GM23338 (cell line): ENCODE measurements around the gene HTRA1. TPM values are rescaled to one million over a fixed set of nuclear protein-coding genes. Genes with fewer than 3 reads are reported as not detected.

Source experiments
- ATAC-seq: fragments of 200-7000 bp; cut with Tn5 transposase; 3 replicates; pipeline ENCODE4 v1.9.1; 2020
- DNase-seq: peaks from one replicate; pipeline ENCODE4 v3.0.0-alpha.2; 2015; ENCODE audit warnings: low spot score
- H2AFZ ChIP-seq: fragments of 200-600 bp; sonication (generic); 2 replicates; pipeline ENCODE4 v1.8.0; 2016; ENCODE audit warnings: antibody characterized with exemption, mild to moderate bottlenecking, moderate library complexity
- H3F3A ChIP-seq: fragments of 200-600 bp; sonication (generic); replicated peaks from 2 replicates; pipeline ENCODE4 v1.8.0; 2017; ENCODE audit warnings: antibody characterized with exemption, mixed run types, low read depth
- H3K27ac ChIP-seq: fragments of 200-600 bp; sonication (generic); 2 replicates; pipeline ENCODE4 v1.6.1; 2016; ENCODE audit warnings: low read depth
- H3K27me3 ChIP-seq: fragments of 200-600 bp; sonication (generic); 2 replicates; pipeline ENCODE4 v1.8.0; 2016; ENCODE audit warnings: mild to moderate bottlenecking, mixed run types, moderate library complexity; ENCODE audit not compliant: insufficient read depth
- H3K36me3 ChIP-seq: fragments of 200-600 bp; sonication (generic); 2 replicates; pipeline ENCODE4 v1.8.0; 2016; ENCODE audit warnings: mild to moderate bottlenecking; ENCODE audit not compliant: insufficient read depth
- H3K4me1 ChIP-seq: fragments of 200-600 bp; sonication (generic); 2 replicates; pipeline ENCODE4 v1.8.0; 2016; ENCODE audit warnings: mild to moderate bottlenecking, moderate library complexity; ENCODE audit not compliant: insufficient read depth
- H3K4me2 ChIP-seq: fragments of 200-600 bp; sonication (generic); 2 replicates; pipeline ENCODE4 v1.7.1; 2017; ENCODE audit warnings: mixed run types
- H3K4me3 ChIP-seq: fragments of 200-600 bp; sonication (generic); 2 replicates; pipeline ENCODE4 v1.6.1; 2016; ENCODE audit warnings: mixed run types
- H3K79me2 ChIP-seq: fragments of 200-600 bp; sonication (generic); replicated peaks from 2 replicates; pipeline ENCODE4 v1.8.0; 2017; ENCODE audit warnings: mild to moderate bottlenecking; ENCODE audit not compliant: insufficient read depth
- H3K9me2 ChIP-seq: fragments of 200-600 bp; sonication (generic); 2 replicates; pipeline ENCODE4 v1.8.0; 2017; ENCODE audit not compliant: insufficient read depth
- H4K20me1 ChIP-seq: fragments of 200-600 bp; sonication (generic); replicated peaks from 2 replicates; pipeline ENCODE4 v1.8.0; 2017; ENCODE audit warnings: mild to moderate bottlenecking; ENCODE audit not compliant: insufficient read depth
- H3K27ac Mint-ChIP-seq: 2 replicates; pipeline ENCODE4 v1.8.0; 2020; ENCODE audit warnings: inconsistent platforms, mild to moderate bottlenecking, moderate library complexity, mixed read lengths
- H3K27me3 Mint-ChIP-seq: 3 replicates; pipeline ENCODE4 v1.8.0; 2022; ENCODE audit warnings: low read depth, mild to moderate bottlenecking, moderate library complexity, mixed read lengths, inconsistent platforms; ENCODE audit not compliant: insufficient read depth, poor library complexity
- H3K36me3 Mint-ChIP-seq: 3 replicates; pipeline ENCODE4 v1.8.0; 2021; ENCODE audit warnings: low read depth, mild to moderate bottlenecking, inconsistent platforms, moderate library complexity, mixed read lengths
- H3K4me1 Mint-ChIP-seq: 3 replicates; pipeline ENCODE4 v1.8.0; 2020; ENCODE audit warnings: mild to moderate bottlenecking, inconsistent platforms, mixed read lengths
- H3K4me3 Mint-ChIP-seq: 3 replicates; pipeline ENCODE4 v1.8.0; 2021; ENCODE audit warnings: moderate library complexity, mild to moderate bottlenecking, inconsistent platforms, mixed read lengths
- H3K9me3 Mint-ChIP-seq: 3 replicates; pipeline ENCODE4 v1.8.0; 2020; ENCODE audit warnings: moderate library complexity, mild to moderate bottlenecking, inconsistent platforms, mixed read lengths
- CREB1 ChIP-seq: fragments of 250-450 bp; sonication (Bioruptor Pico); IDR thresholded peaks from 2 replicates; pipeline ENCODE4 v1.5.0; 2020; ENCODE audit warnings: low read depth, mild to moderate bottlenecking, moderate library complexity
- ETS1 ChIP-seq: IDR thresholded peaks from 2 replicates; pipeline ENCODE4 v1.6.1; 2016; ENCODE audit warnings: antibody characterized with exemption
- EZH2 ChIP-seq: fragments of 200-600 bp; sonication (generic); IDR thresholded peaks from one replicate; pipeline ENCODE4 v1.8.0; 2017; ENCODE audit warnings: antibody characterized with exemption, mild to moderate bottlenecking, low read depth; ENCODE audit not compliant: unreplicated experiment
- JUNB ChIP-seq: IDR thresholded peaks from one replicate; pipeline ENCODE4 v1.6.1; 2016; ENCODE audit warnings: antibody characterized with exemption; ENCODE audit not compliant: unreplicated experiment
- NANOG ChIP-seq: IDR thresholded peaks from 2 replicates; pipeline ENCODE4 v1.6.1; 2016; ENCODE audit warnings: antibody characterized with exemption, borderline replicate concordance
- STAT1 ChIP-seq: IDR thresholded peaks from one replicate; pipeline ENCODE4 v1.6.1; 2016; ENCODE audit warnings: antibody characterized with exemption; ENCODE audit not compliant: unreplicated experiment
- ZNF114 ChIP-seq: fragments of 250-450 bp; sonication (Bioruptor Pico); IDR thresholded peaks from 2 replicates; pipeline ENCODE4 v1.5.0; 2020; ENCODE audit warnings: mild to moderate bottlenecking, moderate library complexity
- ZNF331 ChIP-seq: fragments of 250-450 bp; sonication (Bioruptor Pico); IDR thresholded peaks from 2 replicates; pipeline ENCODE4 v1.5.0; 2020; ENCODE audit warnings: low read depth, mild to moderate bottlenecking, moderate library complexity
- polyA plus RNA-seq: library from polyadenylated mRNA; unstranded; fragments of >200 nt; fragmentation: Nextera tagmentation; extraction: Ambion mirVana; gene quantifications from 2 replicates; pipeline ENCODE4 v1.2.1, GENCODE V29; 2016
- total RNA-seq: library from RNA; depleted of rRNA; stranded (reverse); fragments of >200 nt; shearing (Covaris generic); gene quantifications from 2 replicates; pipeline ENCODE4 v1.2.3, GENCODE V29; 2014
- TF ChIP-seq, protein P1 (sequence below): fragments of 250-450 bp; sonication (Bioruptor Pico); IDR thresholded peaks from 2 replicates; pipeline ENCODE4 v1.5.0; 2020; ENCODE audit warnings: mild to moderate bottlenecking, moderate library complexity
- TF ChIP-seq, protein P2 (sequence below), 2 experiments: fragments of 200-600 bp in 1 of 2; sonication (generic) in 1 of 2; conservative IDR thresholded peaks; 2 replicates each; pipeline versions ENCODE4 v1.5.1 to v1.6.1; 2016 to 2017; ENCODE audit warnings: antibody characterized with exemption in 2 of 2, low read depth in 2 of 2, mild to moderate bottlenecking in 2 of 2, moderate library complexity in 1 of 2

The HTRA1 gene
- total and polyA plus RNA-seq, 2 experiments from 2014 or later: 8.1 to 16.1 TPM

GRCh38 chr10:122492999-122493481, 31.7 kb downstream of the HTRA1 start:
- Histone ChIP-seq H3K36me3 (no peaks in the 10 kb centered on the region), H3K9me2 (no peaks in the 10 kb centered on the region), H3K79me2 (no peaks in the 10 kb centered on the region), H3K4me1 (0 out of 2 replicates have a peak, but pooled peaks cover 4% of the 10 kb centered on the region), H3F3A (no peaks in the 10 kb centered on the region), H3K4me2 (no peak overlapping the region), H4K20me1 (no peaks in the 10 kb centered on the region), H3K27me3 (no peaks in the 10 kb centered on the region), H3K27ac (no peak overlapping the region), H2AFZ (no peak overlapping the region), H3K4me3 (no peak overlapping the region)
- no peak for ATAC-seq
- H3K4me3 Mint-ChIP-seq: no peak overlapping the region
- no peaks in the 10 kb centered on the region for H3K36me3 Mint-ChIP-seq
- peaks cover 6% of the 10 kb centered on the region for H3K4me1 Mint-ChIP-seq
- DNase-seq: no peak
- H3K27ac Mint-ChIP-seq: no peak overlapping the region
- H3K9me3 Mint-ChIP-seq: no peaks in the 10 kb centered on the region
- no peak for TF ChIP-seq STAT1
- TF ChIP-seq EZH2: no peak
- TF ChIP-seq ETS1: no peak
- TF ChIP-seq CREB1 (CRISPR knock-in tag): no peak
- H3K27me3 Mint-ChIP-seq: peaks cover 12% of the 10 kb centered on the region

- Histone ChIP-seq H3K36me3 (no peaks in the 10 kb centered on the region), H4K20me1 (no peaks in the 10 kb centered on the region), H3F3A (no peaks in the 10 kb centered on the region), H3K4me2 (no peak overlapping the region), H3K4me3 (no peak overlapping the region), H3K4me1 (0 out of 2 replicates have a peak, but pooled peaks cover 4% of the 10 kb centered on the region), H3K27ac (no peak overlapping the region), H3K79me2 (no peaks in the 10 kb centered on the region), H3K27me3 (no peaks in the 10 kb centered on the region), H2AFZ (no peak overlapping the region), H3K9me2 (no peaks in the 10 kb centered on the region)
- no peaks in the 10 kb centered on the region for H3K36me3 Mint-ChIP-seq
- no peak overlapping the region for H3K27ac Mint-ChIP-seq
- peaks cover 6% of the 10 kb centered on the region for H3K4me1 Mint-ChIP-seq
- H3K9me3 Mint-ChIP-seq: no peaks in the 10 kb centered on the region
- no peak overlapping the region for H3K4me3 Mint-ChIP-seq
- peaks cover 9% of the 10 kb centered on the region for H3K27me3 Mint-ChIP-seq
- ATAC-seq: no peak; the same call in 2 of the 3 replicates
- no peak for DNase-seq
- TF ChIP-seq NANOG (no peak), ETS1 (no peak), ZNF331 (CRISPR knock-in tag) (no peak), ZNF114 (CRISPR knock-in tag) (no peak), JUNB (no peak), EZH2 (no peak), STAT1 (no peak)
- TF ChIP-seq, protein P1, sequence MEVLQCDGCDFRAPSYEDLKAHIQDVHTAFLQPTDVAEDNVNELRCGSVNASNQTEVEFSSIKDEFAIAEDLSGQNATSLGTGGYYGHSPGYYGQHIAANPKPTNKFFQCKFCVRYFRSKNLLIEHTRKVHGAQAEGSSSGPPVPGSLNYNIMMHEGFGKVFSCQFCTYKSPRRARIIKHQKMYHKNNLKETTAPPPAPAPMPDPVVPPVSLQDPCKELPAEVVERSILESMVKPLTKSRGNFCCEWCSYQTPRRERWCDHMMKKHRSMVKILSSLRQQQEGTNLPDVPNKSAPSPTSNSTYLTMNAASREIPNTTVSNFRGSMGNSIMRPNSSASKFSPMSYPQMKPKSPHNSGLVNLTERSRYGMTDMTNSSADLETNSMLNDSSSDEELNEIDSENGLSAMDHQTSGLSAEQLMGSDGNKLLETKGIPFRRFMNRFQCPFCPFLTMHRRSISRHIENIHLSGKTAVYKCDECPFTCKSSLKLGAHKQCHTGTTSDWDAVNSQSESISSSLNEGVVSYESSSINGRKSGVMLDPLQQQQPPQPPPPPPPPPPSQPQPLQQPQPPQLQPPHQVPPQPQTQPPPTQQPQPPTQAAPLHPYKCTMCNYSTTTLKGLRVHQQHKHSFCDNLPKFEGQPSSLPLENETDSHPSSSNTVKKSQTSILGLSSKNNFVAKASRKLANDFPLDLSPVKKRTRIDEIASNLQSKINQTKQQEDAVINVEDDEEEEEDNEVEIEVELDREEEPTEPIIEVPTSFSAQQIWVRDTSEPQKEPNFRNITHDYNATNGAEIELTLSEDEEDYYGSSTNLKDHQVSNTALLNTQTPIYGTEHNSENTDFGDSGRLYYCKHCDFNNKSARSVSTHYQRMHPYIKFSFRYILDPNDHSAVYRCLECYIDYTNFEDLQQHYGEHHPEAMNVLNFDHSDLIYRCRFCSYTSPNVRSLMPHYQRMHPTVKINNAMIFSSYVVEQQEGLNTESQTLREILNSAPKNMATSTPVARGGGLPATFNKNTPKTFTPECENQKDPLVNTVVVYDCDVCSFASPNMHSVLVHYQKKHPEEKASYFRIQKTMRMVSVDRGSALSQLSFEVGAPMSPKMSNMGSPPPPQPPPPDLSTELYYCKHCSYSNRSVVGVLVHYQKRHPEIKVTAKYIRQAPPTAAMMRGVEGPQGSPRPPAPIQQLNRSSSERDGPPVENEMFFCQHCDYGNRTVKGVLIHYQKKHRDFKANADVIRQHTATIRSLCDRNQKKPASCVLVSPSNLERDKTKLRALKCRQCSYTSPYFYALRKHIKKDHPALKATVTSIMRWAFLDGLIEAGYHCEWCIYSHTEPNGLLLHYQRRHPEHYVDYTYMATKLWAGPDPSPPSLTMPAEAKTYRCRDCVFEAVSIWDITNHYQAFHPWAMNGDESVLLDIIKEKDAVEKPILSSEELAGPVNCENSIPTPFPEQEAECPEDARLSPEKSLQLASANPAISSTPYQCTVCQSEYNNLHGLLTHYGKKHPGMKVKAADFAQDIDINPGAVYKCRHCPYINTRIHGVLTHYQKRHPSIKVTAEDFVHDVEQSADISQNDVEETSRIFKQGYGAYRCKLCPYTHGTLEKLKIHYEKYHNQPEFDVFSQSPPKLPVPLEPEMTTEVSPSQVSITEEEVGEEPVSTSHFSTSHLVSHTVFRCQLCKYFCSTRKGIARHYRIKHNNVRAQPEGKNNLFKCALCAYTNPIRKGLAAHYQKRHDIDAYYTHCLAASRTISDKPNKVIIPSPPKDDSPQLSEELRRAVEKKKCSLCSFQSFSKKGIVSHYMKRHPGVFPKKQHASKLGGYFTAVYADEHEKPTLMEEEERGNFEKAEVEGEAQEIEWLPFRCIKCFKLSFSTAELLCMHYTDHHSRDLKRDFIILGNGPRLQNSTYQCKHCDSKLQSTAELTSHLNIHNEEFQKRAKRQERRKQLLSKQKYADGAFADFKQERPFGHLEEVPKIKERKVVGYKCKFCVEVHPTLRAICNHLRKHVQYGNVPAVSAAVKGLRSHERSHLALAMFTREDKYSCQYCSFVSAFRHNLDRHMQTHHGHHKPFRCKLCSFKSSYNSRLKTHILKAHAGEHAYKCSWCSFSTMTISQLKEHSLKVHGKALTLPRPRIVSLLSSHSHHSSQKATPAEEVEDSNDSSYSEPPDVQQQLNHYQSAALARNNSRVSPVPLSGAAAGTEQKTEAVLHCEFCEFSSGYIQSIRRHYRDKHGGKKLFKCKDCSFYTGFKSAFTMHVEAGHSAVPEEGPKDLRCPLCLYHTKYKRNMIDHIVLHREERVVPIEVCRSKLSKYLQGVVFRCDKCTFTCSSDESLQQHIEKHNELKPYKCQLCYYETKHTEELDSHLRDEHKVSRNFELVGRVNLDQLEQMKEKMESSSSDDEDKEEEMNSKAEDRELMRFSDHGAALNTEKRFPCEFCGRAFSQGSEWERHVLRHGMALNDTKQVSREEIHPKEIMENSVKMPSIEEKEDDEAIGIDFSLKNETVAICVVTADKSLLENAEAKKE (CRISPR knock-in tag): no peak
- TF ChIP-seq, protein P2, sequence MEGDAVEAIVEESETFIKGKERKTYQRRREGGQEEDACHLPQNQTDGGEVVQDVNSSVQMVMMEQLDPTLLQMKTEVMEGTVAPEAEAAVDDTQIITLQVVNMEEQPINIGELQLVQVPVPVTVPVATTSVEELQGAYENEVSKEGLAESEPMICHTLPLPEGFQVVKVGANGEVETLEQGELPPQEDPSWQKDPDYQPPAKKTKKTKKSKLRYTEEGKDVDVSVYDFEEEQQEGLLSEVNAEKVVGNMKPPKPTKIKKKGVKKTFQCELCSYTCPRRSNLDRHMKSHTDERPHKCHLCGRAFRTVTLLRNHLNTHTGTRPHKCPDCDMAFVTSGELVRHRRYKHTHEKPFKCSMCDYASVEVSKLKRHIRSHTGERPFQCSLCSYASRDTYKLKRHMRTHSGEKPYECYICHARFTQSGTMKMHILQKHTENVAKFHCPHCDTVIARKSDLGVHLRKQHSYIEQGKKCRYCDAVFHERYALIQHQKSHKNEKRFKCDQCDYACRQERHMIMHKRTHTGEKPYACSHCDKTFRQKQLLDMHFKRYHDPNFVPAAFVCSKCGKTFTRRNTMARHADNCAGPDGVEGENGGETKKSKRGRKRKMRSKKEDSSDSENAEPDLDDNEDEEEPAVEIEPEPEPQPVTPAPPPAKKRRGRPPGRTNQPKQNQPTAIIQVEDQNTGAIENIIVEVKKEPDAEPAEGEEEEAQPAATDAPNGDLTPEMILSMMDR (conservative IDR thresholded peaks at IDR 0.05; ENCODE audit: low read depth in 2 of 2): no peak
Observed at GRCh38 chr10:122493761-122494160, 32.4 kb downstream of the HTRA1 start.
